Natural killer cell treated with Interleukin-12 subunit alpha and Interleukin-12 subunit beta and Interleukin-15 and Interleukin-18, amount 100 ng/mL, for 72 hours (primary cell): ENCODE results near the gene GUCY1A1. TPM values are rescaled to one million over a fixed set of nuclear protein-coding genes. Genes with fewer than 3 reads are reported as not detected.

Experiments
- ATAC-seq, 2 donors: fragments of 150-1000 bp; cut with Tn5 transposase in 1 of 2; sonication (Bioruptor Pico), chemical (Tn5 transposase) in 1 of 2; 2 replicates each; pipeline ENCODE4 v1.10.0; 2021
- DNase-seq: peaks from one replicate; pipeline ENCODE4 v3.0.0; 2022; ENCODE audit warnings: low spot score
- H3K27ac Mint-ChIP-seq, 2 donors: 1 replicate in 1 of 2; 2 replicates in 1 of 2; pipeline ENCODE4 v1.8.0; 2022; ENCODE audit warnings: mixed read lengths in 2 of 2, mild to moderate bottlenecking in 1 of 2, moderate library complexity in 1 of 2
- H3K27me3 Mint-ChIP-seq, 2 donors: 1 replicate in 1 of 2; 2 replicates in 1 of 2; pipeline ENCODE4 v1.8.0; 2022; ENCODE audit warnings: mixed read lengths in 2 of 2
- H3K36me3 Mint-ChIP-seq: one replicate; pipeline ENCODE4 v1.8.0; 2022; ENCODE audit warnings: mixed read lengths
- H3K4me1 Mint-ChIP-seq, 2 donors: 1 replicate in 1 of 2; 2 replicates in 1 of 2; pipeline ENCODE4 v1.8.0; 2022; ENCODE audit warnings: low read depth in 2 of 2, mixed read lengths in 2 of 2, mild to moderate bottlenecking in 1 of 2
- H3K4me3 Mint-ChIP-seq: one replicate; pipeline ENCODE4 v1.8.0; 2022; ENCODE audit warnings: mixed read lengths
- H3K9me3 Mint-ChIP-seq: 2 replicates; pipeline ENCODE4 v1.8.0; 2022; ENCODE audit warnings: mixed read lengths
- total RNA-seq, 2 donors: library from RNA; stranded (reverse); gene quantifications; one replicate each; pipeline ENCODE4 v1.2.3, GENCODE V29; 2022

The GUCY1A1 gene
- total RNA-seq = under 1 TPM; 0.64 to 0.95 TPM

DNA sequence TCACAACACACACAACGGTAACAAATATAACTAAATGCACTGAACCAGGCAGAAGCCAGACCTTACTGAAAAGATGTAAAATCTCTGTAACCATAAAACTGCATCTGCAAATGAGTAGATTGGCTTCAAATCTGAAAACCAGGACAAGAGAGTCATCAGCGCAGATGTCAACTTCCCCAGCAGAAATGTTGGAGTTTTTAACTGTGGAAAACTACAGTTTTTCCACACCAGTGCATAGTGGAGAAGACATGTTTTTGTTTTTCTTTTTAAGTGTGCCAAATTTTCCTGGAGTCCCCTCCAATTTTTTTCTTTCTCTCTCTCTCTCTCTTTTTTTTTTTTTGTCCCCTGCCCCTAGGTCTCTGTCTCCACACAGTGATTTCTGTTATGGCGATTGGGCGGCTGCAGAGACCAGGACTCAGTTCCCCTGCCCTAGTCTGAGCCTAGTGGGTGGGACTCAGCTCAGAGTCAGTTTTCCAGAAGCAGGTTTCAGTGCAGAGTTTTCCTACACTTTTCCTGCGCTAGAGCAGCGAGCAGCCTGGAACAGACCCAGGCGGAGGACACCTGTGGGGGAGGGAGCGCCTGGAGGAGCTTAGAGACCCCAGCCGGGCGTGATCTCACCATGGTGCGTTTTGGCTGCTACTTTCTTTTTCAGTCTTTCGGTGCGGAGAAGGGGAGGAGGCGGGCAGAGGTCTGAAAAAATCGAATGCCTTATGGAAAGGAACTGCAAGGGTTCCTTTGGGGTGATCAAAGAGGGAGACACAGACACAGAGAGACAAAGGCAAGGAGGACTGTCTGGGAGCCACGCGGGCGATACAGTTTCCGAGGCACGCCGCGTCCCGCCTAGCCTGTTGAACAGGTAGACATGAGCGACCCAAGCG is at the start of gene GUCY1A1:
TSS of gene GUCY1A1 (plus strand) at position 505 of the 878 bp plus-strand sequence. CDS start 30,020 bp downstream, outside the sequence.
- ATAC-seq (peak; percentile 40 to 55), DNase-seq (no peak)
- Mint-ChIP-seq H3K27ac (peak within 1 kb of the TSS; percentile 24 to 65), H3K36me3 (no peaks in the 10 kb centered on the region), H3K9me3 (no peaks in the 10 kb centered on the region), H3K4me3 (peak within 1 kb of the TSS; percentile 80), H3K27me3 (peaks cover 16 to 22% of the 10 kb centered on the region in 2 donors), H3K4me1 (peaks cover 7 to 12% of the 10 kb centered on the region in 2 donors)

DNA sequence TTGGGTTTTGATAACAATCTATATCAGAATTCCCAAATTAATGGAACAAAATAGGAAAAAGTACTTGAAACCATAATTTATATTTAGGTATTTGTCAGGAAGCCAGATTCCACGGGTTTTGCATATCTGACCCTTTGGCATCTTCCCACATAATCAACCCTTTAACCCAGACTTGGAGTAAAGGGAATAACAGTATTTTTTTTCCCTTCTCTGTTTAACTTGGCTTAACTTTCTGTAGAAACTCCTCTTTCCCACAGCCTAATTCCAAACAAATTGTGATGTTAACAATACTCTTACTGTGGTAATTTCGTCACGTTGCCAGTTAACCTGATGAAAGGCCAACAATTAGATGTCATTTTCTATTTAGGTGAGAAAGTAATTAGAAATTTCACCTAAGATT is 49.4 kb upstream of the GUCY1A1 start:
- Mint-ChIP-seq H3K4me1 (no peaks in the 10 kb centered on the region), H3K9me3 (no peaks in the 10 kb centered on the region), H3K27me3 (peaks cover 0 to 4% of the 10 kb centered on the region in 2 donors), H3K36me3 (no peaks in the 10 kb centered on the region), H3K4me3 (no peak overlapping the region), H3K27ac (no peak overlapping the region)
- ATAC-seq (no peak), DNase-seq (no peak)

DNA sequence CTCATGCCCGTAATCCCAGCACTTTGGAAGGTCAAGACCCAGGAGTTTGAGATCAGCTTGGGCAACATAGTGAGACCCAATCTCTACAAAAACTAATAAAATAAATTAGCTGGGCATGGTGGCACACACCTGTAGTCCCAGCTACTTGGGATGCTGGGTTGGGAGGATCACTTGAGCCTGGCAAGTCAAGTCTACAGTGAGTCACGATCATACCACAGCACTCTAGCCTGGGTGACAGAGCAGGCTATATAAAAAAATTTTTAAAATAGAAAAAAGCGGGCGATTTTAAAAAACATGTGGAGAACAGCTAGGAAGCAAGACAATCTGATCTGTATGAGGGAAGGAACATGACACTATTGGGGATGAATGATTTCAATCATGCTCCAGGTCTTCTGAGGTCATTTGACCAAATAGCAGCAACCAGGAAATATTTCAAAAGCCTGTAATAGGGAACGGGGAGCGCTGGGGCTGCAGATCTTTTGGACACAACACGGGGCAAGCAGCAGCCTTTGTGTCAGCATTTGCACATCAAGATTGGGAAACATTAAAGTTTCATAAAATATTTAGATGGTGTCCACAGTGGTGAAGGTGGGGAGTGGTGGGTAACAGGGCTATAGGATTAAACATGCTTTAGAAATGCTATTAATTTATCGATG is 48.3 kb upstream of the GUCY1A1 start:
- H3K36me3 Mint-ChIP-seq = no peaks in the 10 kb centered on the region
- H3K27me3 Mint-ChIP-seq = peaks cover 0 to 2% of the 10 kb centered on the region in 2 donors
- ATAC-seq = no peak
- H3K9me3 Mint-ChIP-seq = no peaks in the 10 kb centered on the region
- no peak overlapping the region for H3K4me3 Mint-ChIP-seq
- DNase-seq = no peak
- no peaks in the 10 kb centered on the region for H3K4me1 Mint-ChIP-seq
- H3K27ac Mint-ChIP-seq = no peak overlapping the region

GRCh38 chr4:155620637-155621036 is 46.0 kb upstream of the GUCY1A1 start:
- Mint-ChIP-seq H3K9me3 (no peaks in the 10 kb centered on the region), H3K27ac (no peak overlapping the region), H3K4me1 (no peaks in the 10 kb centered on the region), H3K4me3 (no peak overlapping the region), H3K27me3 (no peaks in the 10 kb centered on the region), H3K36me3 (no peaks in the 10 kb centered on the region)
- DNase-seq (no peak), ATAC-seq (no peak)

DNA sequence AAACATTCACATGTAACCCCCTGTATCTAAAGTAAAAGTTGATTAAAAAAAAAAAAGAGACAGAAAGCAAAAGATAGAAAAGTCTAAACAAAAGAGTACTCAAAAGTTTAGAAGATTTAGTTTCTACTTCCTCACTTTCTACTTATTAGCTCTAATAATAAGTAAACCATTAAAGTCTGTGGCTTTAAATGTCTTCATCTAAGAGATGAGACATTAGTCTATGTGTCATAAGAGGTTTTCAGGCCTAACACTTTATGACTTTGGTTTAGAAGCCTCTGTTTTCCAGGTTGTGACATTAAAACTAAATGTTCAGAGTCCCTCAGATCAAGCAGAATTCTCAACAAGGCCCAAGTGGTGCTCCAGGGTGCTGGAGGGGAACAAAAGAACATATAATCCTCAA is 42.2 kb upstream of the GUCY1A1 start:
- H3K4me3 Mint-ChIP-seq = no peak overlapping the region
- no peaks in the 10 kb centered on the region for H3K4me1 Mint-ChIP-seq

DNA sequence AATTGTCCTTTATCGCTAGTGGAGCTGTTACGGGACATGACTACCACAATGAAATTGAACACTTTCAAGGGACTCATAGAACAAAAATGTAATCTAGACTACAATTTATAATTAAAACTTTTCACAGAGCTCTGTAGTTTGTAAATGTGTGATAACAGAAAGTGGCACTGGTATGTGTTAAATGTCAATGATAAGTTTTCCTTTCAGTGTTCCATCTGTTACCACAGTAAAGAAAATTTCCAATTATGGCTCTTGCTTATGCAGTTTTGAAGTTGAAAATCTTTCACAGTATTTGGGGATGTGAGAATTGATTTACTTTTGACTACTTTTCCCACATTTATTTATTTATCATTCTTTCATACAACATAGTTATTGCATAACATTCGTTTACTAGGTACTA is 40.1 kb upstream of the GUCY1A1 start:
- Mint-ChIP-seq H3K4me1 (no peaks in the 10 kb centered on the region), H3K27me3 (no peaks in the 10 kb centered on the region), H3K27ac (no peak overlapping the region), H3K36me3 (no peaks in the 10 kb centered on the region), H3K9me3 (no peaks in the 10 kb centered on the region), H3K4me3 (no peak overlapping the region)
- ATAC-seq (no peak), DNase-seq (no peak)

More for the DNA sequence above, 42.2 kb upstream of the GUCY1A1 start:
- no peak for ATAC-seq
- no peaks in the 10 kb centered on the region for H3K27me3 Mint-ChIP-seq
- no peaks in the 10 kb centered on the region for H3K9me3 Mint-ChIP-seq
- H3K27ac Mint-ChIP-seq = no peak overlapping the region
- H3K36me3 Mint-ChIP-seq = no peaks in the 10 kb centered on the region
- DNase-seq = no peak

DNA sequence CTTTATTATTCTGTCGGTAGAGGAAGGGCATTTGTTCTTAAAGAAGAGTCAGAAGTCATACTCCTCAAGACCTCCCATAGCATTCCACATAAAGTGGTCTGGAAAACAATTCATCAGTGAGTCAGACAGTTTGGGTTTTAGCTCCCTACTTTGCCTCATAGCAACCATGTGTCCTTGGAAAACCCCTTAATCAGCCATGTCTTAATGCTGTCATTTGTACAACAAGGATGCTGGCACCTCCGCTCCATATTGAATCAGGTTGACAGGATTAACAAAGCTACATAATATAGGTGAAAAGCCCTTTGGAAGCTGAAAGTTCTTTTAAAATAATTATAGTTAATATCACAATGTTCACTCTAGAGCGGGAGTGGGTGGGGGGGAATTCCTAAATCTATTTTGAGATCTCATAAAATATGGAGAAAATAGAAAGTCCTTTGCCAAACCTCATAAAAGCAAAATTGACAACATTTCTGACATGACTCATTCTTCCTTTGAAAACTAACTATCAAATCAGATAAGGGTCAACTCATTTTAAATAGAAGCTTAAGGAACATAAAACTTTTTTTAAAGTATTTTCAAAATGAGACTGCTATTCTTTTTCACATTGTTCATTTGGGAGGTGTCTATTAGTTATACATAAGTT is 37.3 kb upstream of the GUCY1A1 start:
- no peak overlapping the region for H3K27ac Mint-ChIP-seq
- H3K4me3 Mint-ChIP-seq = no peak overlapping the region
- no peaks in the 10 kb centered on the region for H3K36me3 Mint-ChIP-seq
- ATAC-seq (no peak), DNase-seq (no peak)
- H3K27me3 Mint-ChIP-seq = no peaks in the 10 kb centered on the region
- H3K9me3 Mint-ChIP-seq = no peaks in the 10 kb centered on the region
- no peaks in the 10 kb centered on the region for H3K4me1 Mint-ChIP-seq

DNA sequence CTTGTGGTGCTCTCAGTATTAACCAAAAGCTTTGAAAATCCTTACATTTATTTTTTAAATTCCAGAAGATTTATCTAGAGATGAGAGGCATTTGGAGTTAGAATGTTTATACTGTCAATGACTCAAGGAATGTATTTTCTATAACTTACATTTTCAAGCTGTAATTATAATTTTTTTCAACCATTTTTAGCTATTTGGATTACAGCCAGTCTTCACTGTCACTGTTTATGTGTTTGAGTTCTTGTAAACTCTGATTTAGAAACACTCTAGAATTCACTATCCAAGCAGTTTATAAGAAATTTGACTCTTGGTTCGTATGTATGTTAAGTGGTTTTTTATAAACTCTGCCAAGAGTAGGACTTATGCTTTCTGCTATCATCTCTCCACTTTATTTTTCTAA is 36.7 kb upstream of the GUCY1A1 start:
- Mint-ChIP-seq H3K36me3 (no peaks in the 10 kb centered on the region), H3K27me3 (no peaks in the 10 kb centered on the region), H3K27ac (no peak overlapping the region), H3K4me1 (no peaks in the 10 kb centered on the region), H3K9me3 (no peaks in the 10 kb centered on the region), H3K4me3 (no peak overlapping the region)
- DNase-seq (no peak), ATAC-seq (no peak)

- H3K27ac Mint-ChIP-seq = no peak overlapping the region
- H3K4me3 Mint-ChIP-seq = no peak overlapping the region
- DNase-seq (no peak), ATAC-seq (no peak)
- no peaks in the 10 kb centered on the region for H3K9me3 Mint-ChIP-seq
- peaks cover 0 to 3% of the 10 kb centered on the region in 2 donors for H3K4me1 Mint-ChIP-seq
- H3K36me3 Mint-ChIP-seq = no peaks in the 10 kb centered on the region
- H3K27me3 Mint-ChIP-seq = no peaks in the 10 kb centered on the region
Observed at GRCh38 chr4:155632310-155632840, 34.3 kb upstream of the GUCY1A1 start.

DNA sequence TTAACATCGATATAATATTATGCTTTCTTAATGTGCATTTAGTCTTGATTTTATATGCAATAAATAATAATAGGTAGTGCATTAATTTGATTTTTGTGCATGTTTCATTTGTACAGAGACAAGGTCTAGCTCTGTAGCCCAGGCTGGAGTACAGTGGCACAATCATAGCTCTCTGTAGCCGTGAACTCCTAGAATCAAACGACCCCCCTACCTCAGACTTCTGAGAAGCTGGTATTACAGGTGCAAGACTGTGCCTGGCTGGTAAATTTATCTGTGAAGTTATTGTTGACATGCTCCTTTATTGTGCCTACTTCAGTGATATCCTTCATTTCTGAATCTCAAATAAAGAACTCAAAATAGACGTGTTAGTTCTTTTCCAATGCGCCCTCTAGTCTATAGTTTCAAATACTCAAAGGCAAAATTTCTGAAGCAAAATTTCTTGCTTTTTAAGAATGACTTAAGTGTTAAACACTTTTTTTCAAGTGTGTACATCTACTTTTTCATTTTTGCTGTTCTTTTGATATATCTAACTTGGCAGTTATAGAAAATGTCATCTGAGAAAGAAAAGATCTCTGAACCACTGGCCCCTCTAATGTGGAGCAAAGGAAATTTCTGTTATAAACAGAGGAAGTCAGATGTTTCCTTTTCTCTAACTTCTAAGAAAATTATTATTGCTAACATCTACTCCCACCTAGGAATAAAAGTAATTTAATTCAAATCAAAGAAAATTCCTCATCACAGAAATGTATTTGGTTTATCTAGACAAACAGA is 28.3 kb upstream of the GUCY1A1 start:
- peaks cover 10 to 11% of the 10 kb centered on the region in 2 donors for H3K4me1 Mint-ChIP-seq
- H3K9me3 Mint-ChIP-seq = no peaks in the 10 kb centered on the region

DNA sequence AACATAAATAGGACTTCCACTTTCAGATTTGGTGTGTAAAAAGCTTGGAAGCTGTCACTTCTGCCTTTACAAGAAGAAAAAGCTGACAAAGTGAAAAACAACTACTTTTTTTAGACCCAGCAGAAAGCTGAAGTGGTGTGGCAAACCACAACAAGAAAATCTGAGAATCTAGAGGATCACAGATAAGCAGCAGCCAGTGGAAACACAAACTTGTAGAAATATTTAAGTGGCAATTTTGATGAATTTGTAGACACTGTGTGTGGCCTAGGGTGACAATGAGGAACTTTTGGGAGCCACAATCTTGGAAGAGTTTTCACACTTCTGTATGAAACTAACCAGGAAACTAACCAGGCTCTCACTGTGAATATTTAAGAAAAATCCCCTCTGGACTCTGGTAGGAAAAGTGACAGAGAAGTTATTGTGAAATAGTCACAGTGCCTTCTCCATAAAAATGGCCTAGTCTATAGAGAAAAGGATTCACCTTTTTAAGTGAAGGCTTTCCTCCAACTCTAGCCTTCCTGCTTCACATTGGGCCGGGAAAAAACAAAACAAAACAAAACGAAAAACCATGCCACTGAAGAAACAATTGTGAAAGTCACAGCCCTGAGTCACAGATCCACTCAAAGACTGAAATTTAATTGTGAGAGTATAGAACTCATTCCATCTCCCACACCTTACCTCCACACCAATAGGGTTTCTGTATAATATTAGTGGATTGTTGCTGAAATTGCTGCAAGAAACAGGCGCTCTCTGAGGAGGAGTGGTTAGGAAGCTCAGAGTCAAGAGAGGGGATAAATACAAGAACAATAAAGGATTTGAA is 26.7 kb upstream of the GUCY1A1 start:
- DNase-seq (no peak), ATAC-seq (peak; percentile 9 to 58)
- H3K9me3 Mint-ChIP-seq = no peaks in the 10 kb centered on the region
- peaks cover 10 to 11% of the 10 kb centered on the region in 2 donors for H3K4me1 Mint-ChIP-seq
- no peak overlapping the region for H3K4me3 Mint-ChIP-seq
- no peaks in the 10 kb centered on the region for H3K36me3 Mint-ChIP-seq
- H3K27ac Mint-ChIP-seq = peak overlapping the region in 1 of 2 donors; percentile 1
- no peaks in the 10 kb centered on the region for H3K27me3 Mint-ChIP-seq

More for the DNA sequence above, 28.3 kb upstream of the GUCY1A1 start:
- no peak overlapping the region for H3K4me3 Mint-ChIP-seq
- H3K36me3 Mint-ChIP-seq = no peaks in the 10 kb centered on the region
- ATAC-seq = no peak
- DNase-seq = no peak
- H3K27ac Mint-ChIP-seq = no peak overlapping the region
- no peaks in the 10 kb centered on the region for H3K27me3 Mint-ChIP-seq

GRCh38 chr4:155640751-155641150 is 25.9 kb upstream of the GUCY1A1 start:
- DNase-seq (no peak), ATAC-seq (no peak)
- Mint-ChIP-seq H3K4me1 (peaks cover 10% of the 10 kb centered on the region in 2 donors), H3K4me3 (no peak overlapping the region), H3K36me3 (no peaks in the 10 kb centered on the region), H3K9me3 (no peaks in the 10 kb centered on the region), H3K27ac (peak overlapping the region in 1 of 2 donors; percentile 1), H3K27me3 (no peaks in the 10 kb centered on the region)
